Heart right ventricle (tissue), 16 donors: ENCODE data around the gene STK26. TPM values are rescaled to one million over a fixed set of nuclear protein-coding genes. Genes with fewer than 3 reads are reported as not detected.
"Not testable (repeated sequence)": the region's sequence is repeated elsewhere in the genome, so short reads cannot be mapped to it uniquely, and the experiment has no call there.

Source experiments
- ATAC-seq, 8 donors: fragments of 200-7000 bp; cut with Tn5 transposase; one replicate each; pipeline ENCODE4 v1.9.1; 2020; ENCODE audit warnings: mild to moderate bottlenecking in 8 of 8, moderate library complexity in 8 of 8, moderate number of reproducible peaks in 1 of 8
- DNase-seq, 2 donors: peaks; one replicate each; pipeline ENCODE4 v3.0.0-alpha.2; 2020
- H3K27ac ChIP-seq, 10 donors: fragments of 200-600 bp; sonication (generic) in 2 of 10; one replicate each; pipeline versions ENCODE4 v1.5.0 to v1.8.0; 2020 to 2022; ENCODE audit warnings: mild to moderate bottlenecking in 3 of 10
- H3K27me3 ChIP-seq, 7 donors: fragments of 200-600 bp; one replicate each; pipeline ENCODE4 v1.8.0; 2021 to 2022; ENCODE audit warnings: mild to moderate bottlenecking in 2 of 7
- H3K36me3 ChIP-seq, 9 donors: fragments of 200-600 bp; sonication (generic) in 1 of 9; one replicate each; pipeline versions ENCODE4 v1.5.0 to v1.8.0; 2020 to 2022; ENCODE audit warnings: mild to moderate bottlenecking in 2 of 9
- H3K4me1 ChIP-seq, 9 donors: fragments of 200-600 bp; sonication (generic) in 1 of 9; one replicate each; pipeline versions ENCODE4 v1.5.0 to v1.8.0; 2020 to 2022; ENCODE audit warnings: mild to moderate bottlenecking in 4 of 9
- H3K4me3 ChIP-seq, 10 donors: fragments of 200-600 bp; sonication (generic) in 2 of 10; one replicate each; pipeline versions ENCODE4 v1.5.0 to v1.8.0; 2020 to 2022; ENCODE audit warnings: mild to moderate bottlenecking in 7 of 10, moderate library complexity in 2 of 10
- H3K9me3 ChIP-seq, 11 donors: fragments of 200-600 bp in 10 of 11; sonication (generic) in 2 of 11; one replicate each; pipeline versions ENCODE4 v1.5.0 to v1.8.0; 2013 to 2022; ENCODE audit warnings: mild to moderate bottlenecking in 2 of 11, control low read depth in 1 of 11, moderate library complexity in 1 of 11
- WGBS, 2 donors: extraction: QIAGEN DNeasy Blood & Tissue Kit; methylation state at CpG; one replicate each; pipeline ENCODE4 v1.1.7; 2013; ENCODE audit warnings: inconsistent platforms in 1 of 2; 5-methylcytosine and 5-hydroxymethylcytosine counted together
- intact Hi-C, 10 donors: fragments of 100-400 bp; cut with DNase I; formaldehyde crosslinking; loops; one replicate each; pipeline versions ENCODE4 v1.11.1 to v1.14.2; 2022
- polyA plus RNA-seq, 2 donors: library from polyadenylated mRNA; stranded (reverse); fragments of 200-250 nt; gene quantifications; one replicate each; pipeline ENCODE4 v1.2.3, GENCODE V29; 2013
- total RNA-seq, 10 donors: library from RNA; stranded (reverse); fragmentation: NEBNext Ultra II Directional in 3 of 10; extraction: Animal tissue kit (Norgen Biotek cat#: 25700) in 3 of 10; gene quantifications; one replicate each; pipeline versions ENCODE4 v1.2.1 to v1.2.4, GENCODE V29; 2021 to 2023
- TF ChIP-seq, protein P1 (sequence below), 9 donors: fragments of 200-600 bp; sonication (generic) in 2 of 9; IDR thresholded peaks; one replicate each; pipeline versions ENCODE4 v1.5.0 to v1.8.0; 2021 to 2022; ENCODE audit warnings: antibody characterized with exemption in 9 of 9, mild to moderate bottlenecking in 5 of 9, moderate library complexity in 1 of 9
- donor health status: Arrhythmogenic right ventricular cardiomyopathy.
- donor health status: ischemic (EF 13 %, LVEDD 7.1; RV severe dilation, severe dysfunction).
- donor health status: healthy with polysubstance abuse.
- donor health status: DM: no; HTN: yes; CAD: no.
- donor health status: DM: no; HTN: no; CAD: no.
- donor health status: ischemic (EF 25% LVEDD 6.9; RV normal size, moderate dysfunction).
- donor health status: ischemic (EF 25% LVEDD 5.7; RV mildly dilated, moderate dysfunction).
- donor health status: healthy.
- donor health status: DM: yes; HTN: yes; CAD: no.
- donor health status: Ischemic cardiomyopathy.
- donor health status: ischemic (EF 35%, LVEDD 5.7; RV mildly dilated, moderate dysfunction).
- donor health status: nonischemic (EF 11% LVEDD 7.7; RV severe dilation, severe dysfunction).
- donor health status: DM: yes; HTN: yes; CAD: no.
- donor health status: PGD.
- donor health status: ischemic (EF 29% LVEDD 5.4; RV normal size, mild dysfunction).
- donor health status: nonischemic (EF 23%, LVEDD 6.1; RV moderate dilation, normal function).

The STK26 gene
- total and polyA plus RNA-seq, 12 donors: 0.54 to 3.3 (median 1.0) TPM

DNA sequence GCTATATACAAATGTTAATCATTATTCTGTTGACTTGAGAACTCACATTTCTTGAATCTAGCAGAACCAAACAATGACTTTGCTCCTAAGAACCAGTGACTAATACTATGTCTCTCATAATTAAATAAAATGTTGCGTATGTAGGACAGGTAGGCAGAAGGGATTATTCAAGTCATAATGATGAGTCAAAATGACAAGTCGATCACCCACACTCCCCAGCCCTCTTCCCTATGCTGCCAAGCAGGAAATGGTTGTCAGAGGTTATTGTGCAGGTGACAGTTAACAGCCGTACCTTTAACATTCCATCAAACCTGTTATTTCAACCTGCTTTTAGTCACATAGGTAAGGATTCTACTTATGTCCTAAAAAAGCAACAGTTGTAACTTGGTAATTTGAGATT lies 22.0 kb upstream of the STK26 start:
- TF ChIP-seq, protein P1, sequence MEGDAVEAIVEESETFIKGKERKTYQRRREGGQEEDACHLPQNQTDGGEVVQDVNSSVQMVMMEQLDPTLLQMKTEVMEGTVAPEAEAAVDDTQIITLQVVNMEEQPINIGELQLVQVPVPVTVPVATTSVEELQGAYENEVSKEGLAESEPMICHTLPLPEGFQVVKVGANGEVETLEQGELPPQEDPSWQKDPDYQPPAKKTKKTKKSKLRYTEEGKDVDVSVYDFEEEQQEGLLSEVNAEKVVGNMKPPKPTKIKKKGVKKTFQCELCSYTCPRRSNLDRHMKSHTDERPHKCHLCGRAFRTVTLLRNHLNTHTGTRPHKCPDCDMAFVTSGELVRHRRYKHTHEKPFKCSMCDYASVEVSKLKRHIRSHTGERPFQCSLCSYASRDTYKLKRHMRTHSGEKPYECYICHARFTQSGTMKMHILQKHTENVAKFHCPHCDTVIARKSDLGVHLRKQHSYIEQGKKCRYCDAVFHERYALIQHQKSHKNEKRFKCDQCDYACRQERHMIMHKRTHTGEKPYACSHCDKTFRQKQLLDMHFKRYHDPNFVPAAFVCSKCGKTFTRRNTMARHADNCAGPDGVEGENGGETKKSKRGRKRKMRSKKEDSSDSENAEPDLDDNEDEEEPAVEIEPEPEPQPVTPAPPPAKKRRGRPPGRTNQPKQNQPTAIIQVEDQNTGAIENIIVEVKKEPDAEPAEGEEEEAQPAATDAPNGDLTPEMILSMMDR (IDR thresholded peaks at IDR 0.05): no peak
- DNase-seq (no peak), ATAC-seq (no peak)
- intact Hi-C loops: no loop called here
- Histone ChIP-seq H3K27me3 (peaks cover 0 to 63% (median 0%) of the 10 kb centered on the region in 7 donors), H3K4me1 (no peaks in the 10 kb centered on the region), H3K9me3 (no peaks in the 10 kb centered on the region), H3K36me3 (no peaks in the 10 kb centered on the region), H3K27ac (no peak overlapping the region), H3K4me3 (no peak overlapping the region)
- 67 to 74% methylated on average over 3 of the region's 3 CpGs for WGBS, 2 donors

- TF ChIP-seq, protein P1 (IDR thresholded peaks at IDR 0.05): no peak
- DNase-seq: no peak
- H3K9me3 ChIP-seq: no peaks in the 10 kb centered on the region
- H3K36me3 ChIP-seq: no peaks in the 10 kb centered on the region
- no peak for ATAC-seq
- 64 to 83% methylated on average over 4 of the region's 4 CpGs for WGBS, 2 donors
- H3K27me3 ChIP-seq: peaks cover 0 to 69% (median 0%) of the 10 kb centered on the region in 7 donors
- H3K27ac ChIP-seq: no peak overlapping the region
- no peak overlapping the region for H3K4me3 ChIP-seq
- no peaks in the 10 kb centered on the region for H3K4me1 ChIP-seq
- intact Hi-C loops: no loop called here
These were observed 18.4 kb upstream of the STK26 start for GRCh38 chrX:132004728-132005127.

DNA sequence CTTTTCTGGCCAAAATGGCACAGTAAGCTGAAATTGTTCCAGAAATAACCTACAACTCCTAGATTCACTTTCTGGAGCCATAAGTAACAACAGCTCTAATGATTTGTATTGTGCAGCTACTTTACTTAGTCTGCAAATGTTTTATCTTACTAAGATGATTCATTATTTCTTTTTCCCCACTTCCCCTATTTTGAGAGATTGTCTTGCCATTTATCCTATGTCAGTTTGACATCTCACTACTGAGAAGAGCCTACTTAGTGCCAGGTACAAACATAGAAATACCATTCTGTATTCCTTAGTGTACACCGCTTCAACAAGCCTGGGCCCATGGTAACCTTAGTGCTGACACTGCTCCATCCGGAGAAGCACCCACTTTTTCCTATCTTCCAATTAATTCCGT lies 13.8 kb upstream of the STK26 start:
- Histone ChIP-seq H3K27ac (no peak overlapping the region), H3K4me3 (no peak overlapping the region), H3K36me3 (no peaks in the 10 kb centered on the region), H3K27me3 (peaks cover 0 to 56% (median 0%) of the 10 kb centered on the region in 7 donors), H3K9me3 (no peaks in the 10 kb centered on the region), H3K4me1 (no peaks in the 10 kb centered on the region)
- no peak for DNase-seq
- TF ChIP-seq, protein P1 (IDR thresholded peaks at IDR 0.05): no peak
- WGBS, 2 donors: 91 to 96% methylated on average over 3 of the region's 3 CpGs
- intact Hi-C loops: no loop called here
- no peak for ATAC-seq

DNA sequence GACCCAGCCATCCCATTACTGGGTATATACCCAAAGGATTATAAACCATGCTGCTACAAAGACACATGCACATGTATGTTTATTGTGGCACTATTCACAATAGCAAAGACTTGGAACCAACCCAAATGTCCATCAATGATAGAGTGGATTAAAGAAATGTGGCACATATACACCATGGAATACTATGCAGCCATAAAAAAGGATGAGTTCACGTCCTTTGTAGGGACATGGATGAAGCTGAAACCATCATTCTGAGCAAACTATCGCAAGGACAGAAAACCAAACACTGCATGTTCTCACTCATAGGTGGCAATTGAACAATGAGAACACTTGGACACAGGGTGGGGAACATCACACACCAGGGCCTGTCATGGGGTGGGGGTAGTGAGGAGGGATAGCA lies 12.9 kb upstream of the STK26 start:
- H3K4me3 ChIP-seq, DNase-seq, H3K9me3 ChIP-seq, H3K4me1 ChIP-seq, intact Hi-C loops, H3K36me3 ChIP-seq, ATAC-seq, H3K27ac ChIP-seq: not testable (repeated sequence)
- 89 to 92% methylated on average over 2 of the region's 2 CpGs for WGBS, 2 donors
- H3K27me3 ChIP-seq: peaks cover 0 to 50% (median 0%) of the 10 kb centered on the region in 7 donors

DNA sequence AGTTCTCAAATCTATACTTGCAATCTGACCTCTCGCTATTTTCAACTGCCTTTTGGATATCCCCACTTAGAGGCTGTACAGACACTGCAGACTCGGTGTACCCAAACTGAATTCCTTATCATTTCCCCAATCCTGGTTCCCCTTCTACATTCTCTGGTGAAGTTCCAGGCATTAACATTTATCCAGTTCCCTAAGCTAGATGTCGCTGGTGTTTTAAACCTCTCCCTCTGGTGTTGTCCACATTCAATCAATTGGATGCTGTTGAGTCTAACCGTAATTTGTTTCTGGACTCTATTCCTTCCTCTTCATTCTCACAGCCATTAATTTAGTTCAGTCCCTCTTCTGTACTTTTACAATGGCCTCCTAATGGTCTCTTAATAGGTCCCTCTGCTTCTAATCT lies 7.2 kb upstream of the STK26 start:
- no peak overlapping the region for H3K4me3 ChIP-seq
- no peaks in the 10 kb centered on the region for H3K36me3 ChIP-seq
- no peaks in the 10 kb centered on the region for H3K9me3 ChIP-seq
- DNase-seq (no peak), ATAC-seq (no peak)
- intact Hi-C loops: no loop called here
- TF ChIP-seq, protein P1 (IDR thresholded peaks at IDR 0.05): no peak
- 77 to 78% methylated on average over 4 of the region's 4 CpGs for WGBS, 2 donors
- H3K27me3 ChIP-seq: peaks cover 0 to 56% (median 0%) of the 10 kb centered on the region in 7 donors
- no peak overlapping the region for H3K27ac ChIP-seq
- H3K4me1 ChIP-seq: peaks cover 0 to 9% (median 0%) of the 10 kb centered on the region in 9 donors
